ENCODE measurements around the gene SEMA5B.
A peak's percentile ranks its signal among the peaks of the same experiment; 100 is the strongest.

Gene SEMA5B

GRCh38 chr3:123024056-123024455 lies 3.5 kb downstream of the SEMA5B start:
- DNase-seq (ENCODE audit: low read depth): no peak

GRCh38 chr3:123021996-123022510 lies 5.5 kb downstream of the SEMA5B start:
- no peak for DNase-seq (ENCODE audit: low read depth)

DNA sequence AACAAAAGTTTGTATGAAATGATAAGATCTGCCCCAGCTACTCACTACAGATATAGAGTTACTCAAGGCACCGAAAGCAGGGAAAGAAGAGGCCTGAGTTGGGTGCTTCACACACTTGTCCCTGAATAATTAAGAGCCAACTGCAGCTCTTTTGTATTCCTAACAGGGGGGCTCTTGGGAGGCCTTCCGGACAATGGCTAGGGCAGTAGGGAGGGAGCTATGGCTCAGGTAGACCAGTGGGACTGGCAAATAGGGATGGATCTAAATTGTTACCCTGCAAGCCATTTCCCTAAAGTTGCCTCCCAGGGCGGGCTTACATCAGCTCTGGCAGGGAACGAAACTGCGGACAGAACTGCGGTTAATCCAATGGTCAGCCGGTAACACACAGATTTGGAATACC lies 6.2 kb downstream of the SEMA5B start:
- DNase-seq (ENCODE audit: low read depth): no peak

- DNase-seq (ENCODE audit: low read depth): no peak
Observed at GRCh38 chr3:123020709-123021108, 6.9 kb downstream of the SEMA5B start.

GRCh38 chr3:123019591-123019990 lies 8.0 kb downstream of the SEMA5B start:
- DNase-seq (ENCODE audit: low read depth): no peak

DNA sequence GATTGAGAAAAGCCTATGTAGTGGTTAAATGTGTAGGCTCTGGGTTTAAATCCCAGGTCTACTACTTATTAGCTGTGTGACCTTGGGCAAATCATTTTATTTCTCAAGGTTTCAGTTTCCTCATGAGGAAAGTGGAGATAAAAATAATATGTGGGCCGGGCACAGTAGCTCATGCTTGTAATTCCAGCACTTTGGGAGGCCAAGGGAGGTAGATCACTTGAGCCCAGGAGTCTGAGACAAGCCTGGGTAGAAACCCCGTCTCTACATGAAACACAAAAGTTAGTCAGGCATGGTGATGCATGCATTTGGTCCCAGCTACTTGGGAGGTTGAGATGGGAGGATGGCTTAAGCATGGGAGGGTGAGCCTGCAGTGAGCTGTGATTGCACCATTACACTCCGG lies 8.4 kb downstream of the SEMA5B start:
- no peak for DNase-seq (ENCODE audit: low read depth)

- DNase-seq (ENCODE audit: low read depth): peak; percentile 4
Observed at GRCh38 chr3:123018683-123019082, 8.9 kb downstream of the SEMA5B start.

DNA sequence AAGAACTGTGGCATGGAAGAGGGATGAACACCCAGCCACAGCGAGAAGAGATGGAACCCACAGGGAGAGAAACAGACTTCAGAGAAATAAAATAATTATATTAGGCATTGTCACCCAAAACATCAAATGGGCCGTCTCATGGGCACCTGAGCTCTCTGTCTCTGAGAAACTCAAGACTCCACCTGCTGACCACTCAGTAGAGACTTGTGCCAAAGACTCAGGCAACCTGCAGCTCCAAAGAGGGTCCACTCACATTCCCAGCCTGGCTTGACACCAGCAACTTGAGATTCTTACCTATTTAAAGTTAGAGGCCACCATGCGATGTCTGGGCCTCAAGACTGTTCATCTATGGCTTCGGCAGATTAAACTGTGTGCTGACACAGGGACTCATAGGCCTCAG lies 12.0 kb downstream of the SEMA5B start:
- no peak for DNase-seq (ENCODE audit: low read depth)

DNA sequence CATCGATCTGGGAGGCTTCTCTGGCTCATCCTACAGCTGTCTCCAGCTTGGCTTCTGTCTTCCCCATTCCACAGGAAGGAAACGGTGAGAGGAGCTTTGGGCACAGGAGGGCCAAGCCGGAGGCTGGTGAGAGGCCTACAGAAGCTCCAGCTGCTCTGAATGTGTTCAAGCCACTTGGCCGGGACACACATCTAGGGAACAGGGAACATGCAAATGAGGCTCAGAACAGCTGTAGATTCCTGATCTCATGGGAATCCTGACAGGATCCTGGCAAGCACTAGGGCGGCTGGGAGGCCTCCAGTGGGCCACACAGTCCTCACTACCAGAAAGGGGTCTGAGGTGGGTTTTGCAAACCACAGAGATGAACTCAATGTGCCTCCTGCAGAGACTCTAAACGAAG lies 13.7 kb downstream of the SEMA5B start:
- DNase-seq (ENCODE audit: low read depth): no peak

DNA sequence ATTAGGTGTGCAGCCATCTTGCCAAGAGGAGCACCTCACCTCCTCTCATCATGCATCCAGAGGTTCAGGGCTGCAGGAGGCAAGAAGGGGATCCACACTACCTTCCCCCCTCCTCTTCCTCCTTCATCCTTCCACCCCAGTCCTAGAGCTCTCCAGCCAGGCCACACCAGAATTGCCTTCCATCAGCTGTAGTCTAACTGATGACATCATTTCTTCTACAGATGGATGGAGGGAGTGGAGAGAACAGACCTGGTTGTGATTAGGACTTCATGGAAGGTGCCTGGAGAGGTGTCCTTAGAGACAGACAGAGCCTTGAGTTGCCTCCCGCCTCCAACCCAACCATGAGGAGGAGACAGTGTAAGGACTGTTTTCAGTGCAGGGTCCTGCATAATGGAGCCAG lies 14.9 kb downstream of the SEMA5B start:
- no peak for DNase-seq (ENCODE audit: low read depth)

- no peak for DNase-seq (ENCODE audit: low read depth)
Observed at GRCh38 chr3:123011447-123011846, 16.1 kb downstream of the SEMA5B start.

- no peak for DNase-seq (ENCODE audit: low read depth)
Observed at GRCh38 chr3:123008840-123009239, 18.7 kb downstream of the SEMA5B start.

GRCh38 chr3:123006609-123007008 lies 21.0 kb downstream of the SEMA5B start:
- DNase-seq (ENCODE audit: low read depth): no peak

DNA sequence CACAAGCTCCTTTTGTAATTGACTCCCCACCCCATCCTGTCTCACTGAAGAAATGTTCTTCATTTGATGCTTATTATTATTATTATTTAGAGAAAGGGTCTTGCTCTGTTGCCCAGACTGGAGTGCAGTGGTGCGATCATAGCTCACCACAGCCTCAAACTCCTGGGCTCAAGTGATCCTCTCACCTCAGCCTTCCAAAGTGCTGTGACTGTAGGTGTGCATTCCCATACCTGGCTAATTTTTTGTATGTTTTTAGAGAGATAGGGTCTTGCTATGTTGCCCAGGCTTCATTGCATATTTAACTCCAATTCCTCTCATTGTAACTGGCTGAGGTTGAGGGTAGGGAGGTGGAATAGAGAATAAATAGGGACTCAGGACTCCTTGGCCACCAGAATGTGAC lies 22.3 kb downstream of the SEMA5B start:
- DNase-seq (ENCODE audit: low read depth): no peak

GRCh38 chr3:123004201-123004918 lies 23.2 kb downstream of the SEMA5B start:
- DNase-seq (ENCODE audit: low read depth): no peak

DNA sequence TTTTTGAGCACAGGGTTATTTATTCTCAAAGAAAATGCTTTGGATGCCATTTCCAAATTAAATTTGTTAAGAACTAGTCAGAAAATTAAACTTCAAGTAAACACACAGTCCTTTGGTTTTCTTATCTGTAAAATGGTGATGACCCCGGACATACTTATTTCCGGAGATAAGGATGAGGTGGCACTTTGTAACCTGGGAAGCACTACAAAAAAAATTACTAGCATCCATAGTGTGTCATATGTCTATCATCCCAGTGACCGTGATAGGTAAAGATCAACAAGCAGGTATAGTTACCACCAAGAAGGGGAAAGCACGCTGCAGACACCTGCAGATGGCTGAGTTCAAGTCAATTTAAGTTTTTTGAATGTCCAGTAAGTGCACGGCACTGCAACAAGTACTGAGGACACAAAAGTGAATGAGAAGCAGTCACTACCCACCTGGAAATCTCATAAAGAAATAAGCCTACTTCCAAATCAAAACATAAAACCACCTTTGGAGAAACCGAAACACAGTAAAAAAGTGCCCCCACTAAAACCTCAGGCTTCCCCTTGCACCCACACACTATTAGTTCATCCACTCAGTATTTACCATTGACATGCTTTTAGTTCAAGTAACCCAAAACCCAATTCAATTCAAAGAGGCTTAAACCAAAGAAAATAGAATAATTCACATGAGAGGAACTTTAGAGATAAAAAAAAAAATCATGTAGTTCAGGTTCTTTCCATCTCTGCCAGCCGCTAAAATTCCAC lies 24.6 kb downstream of the SEMA5B start:
- no peak for DNase-seq (ENCODE audit: low read depth)

- no peak for DNase-seq (ENCODE audit: low read depth)
Observed at GRCh38 chr3:123002100-123002748, 25.3 kb downstream of the SEMA5B start.

- no peak for DNase-seq (ENCODE audit: low read depth)
Observed at GRCh38 chr3:122998856-122999255, 28.7 kb downstream of the SEMA5B start.

DNA sequence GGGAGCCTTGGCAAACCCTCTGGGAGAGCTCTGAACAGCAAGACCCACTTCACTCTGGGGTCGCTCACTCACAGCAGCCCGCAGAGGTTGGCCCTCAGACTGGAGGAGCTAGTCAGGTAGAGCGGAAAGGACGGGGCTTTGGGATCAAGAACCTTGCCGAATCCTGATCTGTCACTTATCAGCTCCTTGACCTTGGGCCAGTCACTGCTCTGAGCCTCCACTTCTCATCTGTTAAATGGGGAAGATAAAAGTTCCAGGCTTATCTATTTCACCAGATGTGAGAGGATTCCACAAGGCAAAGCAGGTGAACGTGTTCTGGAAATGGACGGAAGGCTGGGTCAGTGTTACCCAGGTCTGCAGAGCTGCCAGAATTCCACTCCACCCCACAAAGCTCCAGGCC lies 29.4 kb downstream of the SEMA5B start:
- no peak for DNase-seq (ENCODE audit: low read depth)

GRCh38 chr3:122996038-122996580 lies 31.5 kb downstream of the SEMA5B start:
- DNase-seq (ENCODE audit: low read depth): no peak

GRCh38 chr3:122994954-122995353 lies 32.6 kb downstream of the SEMA5B start:
- DNase-seq (ENCODE audit: low read depth): no peak

- no peak for DNase-seq (ENCODE audit: low read depth)
Observed at GRCh38 chr3:122993124-122993978, 34.2 kb downstream of the SEMA5B start.
